Esophagus squamous epithelium (tissue), 4 donors: ENCODE results near the gene GLIS1.

Experiments used
- CTCF ChIP-seq, 6 experiments: fragments of 450-650 bp in 4 of 6; fragments of 200-600 bp in 2 of 6; sonication (generic) in 2 of 6; IDR thresholded peaks; one replicate each; pipeline ENCODE4 v1.5.1; 2016 to 2019; ENCODE audit warnings: antibody characterized with exemption in 6 of 6, mild to moderate bottlenecking in 4 of 6, moderate library complexity in 4 of 6
- POLR2A ChIP-seq, 4 donors: fragments of 450-650 bp; IDR thresholded peaks; one replicate each; pipeline ENCODE4 v1.6.1; 2017; ENCODE audit warnings: antibody characterized with exemption in 4 of 4, mild to moderate bottlenecking in 4 of 4, moderate library complexity in 3 of 4

- TF ChIP-seq CTCF (IDR thresholded peaks at IDR 0.05): no peak
- no peak for TF ChIP-seq POLR2A (IDR thresholded peaks at IDR 0.05)
These were observed 90.4 kb downstream of the GLIS1 start for GRCh38 chr1:53648516-53648915.
